HL-60 (cell line): ENCODE measurements around the gene CAMTA1.

Source experiments
- DNase-seq, 2 experiments: peaks; one replicate each; pipeline ENCODE4 v3.0.0-alpha.2; 2010 to 2020; ENCODE audit warnings: low read depth in 1 of 2, low spot score in 1 of 2
- H3K27ac ChIP-seq: fragments of 250-450 bp; sonication (Bioruptor Pico); replicated peaks from 2 replicates; pipeline ENCODE4 v1.5.1; 2020; ENCODE audit warnings: mild to moderate bottlenecking, moderate library complexity
- H3K27me3 ChIP-seq: fragments of 250-450 bp; sonication (Bioruptor Pico); 2 replicates; pipeline ENCODE4 v1.5.1; 2021; ENCODE audit warnings: mild to moderate bottlenecking, moderate library complexity; ENCODE audit not compliant: insufficient read depth, poor library complexity, severe bottlenecking
- H3K4me3 ChIP-seq: replicated peaks from 2 replicates; pipeline ENCODE4 v1.5.1; 2011; ENCODE audit warnings: mild to moderate bottlenecking, control low read depth, low read length; ENCODE audit not compliant: insufficient read depth
- GABPA ChIP-seq: IDR thresholded peaks from 2 replicates; pipeline ENCODE4 v1.6.1; 2012; ENCODE audit warnings: low read depth
- POLR2AphosphoS5 ChIP-seq: IDR thresholded peaks from 2 replicates; pipeline ENCODE4 v1.6.1; 2012; ENCODE audit warnings: low read depth
- SPI1 ChIP-seq: IDR thresholded peaks from 2 replicates; pipeline ENCODE4 v1.6.1; 2012; ENCODE audit warnings: low read depth, mild to moderate bottlenecking, borderline replicate concordance
- TF ChIP-seq, protein P1 (sequence below): IDR thresholded peaks from one replicate; pipeline ENCODE4 v1.5.1; 2011; ENCODE audit warnings: low read length, control low read depth, inconsistent platforms; ENCODE audit not compliant: insufficient read depth
- TF ChIP-seq, protein P2 (sequence below): IDR thresholded peaks from 2 replicates; pipeline ENCODE4 v1.6.1; 2012; ENCODE audit warnings: low read depth; ENCODE audit not compliant: insufficient replicate concordance

Gene CAMTA1

GRCh38 chr1:7366955-7367665 is 581.9 kb downstream of the CAMTA1 start:
- no peak for TF ChIP-seq GABPA
- TF ChIP-seq, protein P1, sequence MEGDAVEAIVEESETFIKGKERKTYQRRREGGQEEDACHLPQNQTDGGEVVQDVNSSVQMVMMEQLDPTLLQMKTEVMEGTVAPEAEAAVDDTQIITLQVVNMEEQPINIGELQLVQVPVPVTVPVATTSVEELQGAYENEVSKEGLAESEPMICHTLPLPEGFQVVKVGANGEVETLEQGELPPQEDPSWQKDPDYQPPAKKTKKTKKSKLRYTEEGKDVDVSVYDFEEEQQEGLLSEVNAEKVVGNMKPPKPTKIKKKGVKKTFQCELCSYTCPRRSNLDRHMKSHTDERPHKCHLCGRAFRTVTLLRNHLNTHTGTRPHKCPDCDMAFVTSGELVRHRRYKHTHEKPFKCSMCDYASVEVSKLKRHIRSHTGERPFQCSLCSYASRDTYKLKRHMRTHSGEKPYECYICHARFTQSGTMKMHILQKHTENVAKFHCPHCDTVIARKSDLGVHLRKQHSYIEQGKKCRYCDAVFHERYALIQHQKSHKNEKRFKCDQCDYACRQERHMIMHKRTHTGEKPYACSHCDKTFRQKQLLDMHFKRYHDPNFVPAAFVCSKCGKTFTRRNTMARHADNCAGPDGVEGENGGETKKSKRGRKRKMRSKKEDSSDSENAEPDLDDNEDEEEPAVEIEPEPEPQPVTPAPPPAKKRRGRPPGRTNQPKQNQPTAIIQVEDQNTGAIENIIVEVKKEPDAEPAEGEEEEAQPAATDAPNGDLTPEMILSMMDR, result no peak
- TF ChIP-seq, protein P2, sequence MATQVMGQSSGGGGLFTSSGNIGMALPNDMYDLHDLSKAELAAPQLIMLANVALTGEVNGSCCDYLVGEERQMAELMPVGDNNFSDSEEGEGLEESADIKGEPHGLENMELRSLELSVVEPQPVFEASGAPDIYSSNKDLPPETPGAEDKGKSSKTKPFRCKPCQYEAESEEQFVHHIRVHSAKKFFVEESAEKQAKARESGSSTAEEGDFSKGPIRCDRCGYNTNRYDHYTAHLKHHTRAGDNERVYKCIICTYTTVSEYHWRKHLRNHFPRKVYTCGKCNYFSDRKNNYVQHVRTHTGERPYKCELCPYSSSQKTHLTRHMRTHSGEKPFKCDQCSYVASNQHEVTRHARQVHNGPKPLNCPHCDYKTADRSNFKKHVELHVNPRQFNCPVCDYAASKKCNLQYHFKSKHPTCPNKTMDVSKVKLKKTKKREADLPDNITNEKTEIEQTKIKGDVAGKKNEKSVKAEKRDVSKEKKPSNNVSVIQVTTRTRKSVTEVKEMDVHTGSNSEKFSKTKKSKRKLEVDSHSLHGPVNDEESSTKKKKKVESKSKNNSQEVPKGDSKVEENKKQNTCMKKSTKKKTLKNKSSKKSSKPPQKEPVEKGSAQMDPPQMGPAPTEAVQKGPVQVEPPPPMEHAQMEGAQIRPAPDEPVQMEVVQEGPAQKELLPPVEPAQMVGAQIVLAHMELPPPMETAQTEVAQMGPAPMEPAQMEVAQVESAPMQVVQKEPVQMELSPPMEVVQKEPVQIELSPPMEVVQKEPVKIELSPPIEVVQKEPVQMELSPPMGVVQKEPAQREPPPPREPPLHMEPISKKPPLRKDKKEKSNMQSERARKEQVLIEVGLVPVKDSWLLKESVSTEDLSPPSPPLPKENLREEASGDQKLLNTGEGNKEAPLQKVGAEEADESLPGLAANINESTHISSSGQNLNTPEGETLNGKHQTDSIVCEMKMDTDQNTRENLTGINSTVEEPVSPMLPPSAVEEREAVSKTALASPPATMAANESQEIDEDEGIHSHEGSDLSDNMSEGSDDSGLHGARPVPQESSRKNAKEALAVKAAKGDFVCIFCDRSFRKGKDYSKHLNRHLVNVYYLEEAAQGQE, result no peak
- TF ChIP-seq SPI1, result no peak
- no peak for TF ChIP-seq POLR2AphosphoS5
- no peak overlapping the region for H3K27ac ChIP-seq
- H3K4me3 ChIP-seq, result no peak overlapping the region
- DNase-seq, result no peak
- H3K27me3 ChIP-seq, result no peaks in the 10 kb centered on the region

DNA sequence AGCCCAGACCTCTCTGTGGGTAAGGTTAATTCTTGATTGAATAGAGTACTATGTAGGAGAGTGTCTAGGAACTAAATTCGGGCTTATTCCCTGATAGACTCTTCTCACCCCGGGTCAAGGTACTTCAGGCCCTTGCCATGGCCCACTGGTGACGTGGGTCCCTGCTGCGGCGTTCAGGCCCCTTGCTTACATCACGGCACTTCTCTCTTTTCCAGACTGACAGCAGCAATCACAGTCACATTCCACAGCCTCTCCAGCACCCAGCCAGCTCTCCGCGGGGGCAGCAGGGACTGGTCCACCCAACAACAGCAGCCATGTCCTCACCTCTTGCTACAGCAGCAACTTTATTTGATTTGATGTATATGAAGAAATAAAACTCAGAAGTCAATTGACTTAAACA is 584.6 kb downstream of the CAMTA1 start:
- TF ChIP-seq, protein P2, result no peak
- TF ChIP-seq GABPA (no peak), POLR2AphosphoS5 (no peak), SPI1 (no peak)
- TF ChIP-seq, protein P1, result no peak
- Histone ChIP-seq H3K27ac (no peak overlapping the region), H3K4me3 (no peak overlapping the region), H3K27me3 (peaks cover 3% of the 10 kb centered on the region)
- DNase-seq, result no peak

DNA sequence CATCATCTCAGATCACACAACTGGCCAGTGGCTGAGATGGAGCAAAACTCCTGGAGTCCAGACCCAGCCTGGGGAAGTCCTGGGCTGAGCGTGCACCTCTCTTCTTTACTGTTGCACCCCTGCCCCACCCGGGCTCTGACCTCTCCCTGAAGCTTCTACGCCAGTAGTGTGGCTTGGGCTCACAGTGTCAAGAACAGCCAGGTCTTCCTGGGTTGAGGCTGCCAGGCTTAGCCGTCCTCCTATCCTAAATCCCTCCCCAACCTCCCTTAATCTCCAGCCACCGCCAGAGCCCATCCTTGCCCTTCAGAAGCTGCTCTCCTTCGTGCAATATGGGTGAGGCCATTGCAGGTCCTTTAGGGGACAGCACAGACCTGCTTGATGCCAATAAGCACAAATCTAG is 586.7 kb downstream of the CAMTA1 start:
- Histone ChIP-seq H3K4me3 (no peak overlapping the region), H3K27ac (no peak overlapping the region), H3K27me3 (peaks cover 3% of the 10 kb centered on the region)
- TF ChIP-seq SPI1 (no peak), POLR2AphosphoS5 (no peak), GABPA (no peak)
- TF ChIP-seq, protein P1, result no peak
- TF ChIP-seq, protein P2, result no peak
- DNase-seq, result no peak
